ENCODE measurements around the gene RNU6-9.

The RNU6-9 gene

DNA sequence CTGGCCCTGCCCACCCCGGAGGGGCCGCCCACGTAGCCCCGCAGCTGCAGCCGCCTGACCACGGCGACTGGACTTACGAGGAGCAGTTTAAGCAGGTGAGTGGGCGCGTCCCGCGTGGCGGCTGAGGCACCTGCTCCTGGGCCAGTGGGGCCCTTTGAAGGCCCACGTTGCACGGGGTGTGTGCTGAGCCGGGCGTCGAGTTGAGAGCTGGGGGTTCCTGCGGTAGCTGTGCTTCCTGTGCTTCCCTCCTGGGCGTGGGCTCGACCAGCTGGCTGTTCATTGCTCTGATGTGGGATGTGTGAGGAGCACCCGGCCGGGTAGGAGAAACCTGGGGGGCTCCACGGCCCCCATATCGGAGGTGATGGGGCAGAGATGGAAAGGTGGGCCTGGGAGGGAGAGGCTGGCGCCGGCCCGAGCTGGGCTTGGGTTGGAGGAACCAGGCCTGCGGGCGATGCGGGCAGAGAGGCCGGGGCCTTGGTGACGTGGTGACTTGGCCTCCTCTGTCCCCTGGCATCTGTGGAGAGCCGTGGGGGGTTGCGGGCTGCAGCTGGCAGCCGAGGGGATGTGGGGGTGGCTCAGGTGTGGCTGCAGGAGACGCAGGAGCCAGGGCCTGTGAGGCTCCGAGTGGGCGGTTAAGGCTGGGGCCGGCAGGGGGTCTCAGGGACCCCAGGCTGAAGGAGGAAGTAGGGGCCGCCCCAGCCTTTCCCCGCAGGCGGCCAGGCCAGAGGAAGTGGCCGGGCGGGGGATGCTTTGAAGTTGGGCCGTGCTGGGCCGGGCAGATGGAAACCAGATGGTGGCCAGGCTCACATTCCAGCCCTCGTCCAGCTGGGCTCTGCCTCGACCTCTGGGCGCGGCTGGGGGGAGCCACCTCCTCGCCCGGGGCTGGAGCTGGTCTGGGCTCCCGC lies 39.6 kb downstream of the RNU6-9 start:
- DNase-seq (ENCODE audit: low read depth in 2 of 3, low spot score in 2 of 3): no peak

DNA sequence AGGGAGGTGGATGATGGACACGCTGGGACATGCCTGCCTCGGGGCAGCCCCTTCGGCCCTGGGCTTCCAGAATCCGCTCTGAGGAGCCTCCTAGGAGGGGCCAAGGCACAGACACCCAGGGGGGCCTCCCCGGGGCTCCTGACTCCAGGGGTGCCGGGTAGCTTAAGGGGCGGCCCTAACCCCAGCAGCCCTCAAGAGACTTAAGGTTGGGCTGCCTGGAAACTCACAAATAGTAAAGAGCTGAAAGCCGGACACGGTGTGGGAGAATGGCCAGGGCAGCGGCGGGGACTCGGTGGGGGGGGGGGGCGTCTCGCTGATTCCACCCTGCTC lies 40.2 kb downstream of the RNU6-9 start:
- no peak for DNase-seq (ENCODE audit: low read depth in 2 of 3, low spot score in 2 of 3)

GRCh38 chr19:934197-934840 lies 41.0 kb downstream of the RNU6-9 start:
- DNase-seq (ENCODE audit: low read depth in 2 of 3, low spot score in 2 of 3): no peak

- no peak for DNase-seq (ENCODE audit: low read depth in 2 of 3, low spot score in 2 of 3)
These were observed 41.7 kb downstream of the RNU6-9 start for GRCh38 chr19:934865-935479.

DNA sequence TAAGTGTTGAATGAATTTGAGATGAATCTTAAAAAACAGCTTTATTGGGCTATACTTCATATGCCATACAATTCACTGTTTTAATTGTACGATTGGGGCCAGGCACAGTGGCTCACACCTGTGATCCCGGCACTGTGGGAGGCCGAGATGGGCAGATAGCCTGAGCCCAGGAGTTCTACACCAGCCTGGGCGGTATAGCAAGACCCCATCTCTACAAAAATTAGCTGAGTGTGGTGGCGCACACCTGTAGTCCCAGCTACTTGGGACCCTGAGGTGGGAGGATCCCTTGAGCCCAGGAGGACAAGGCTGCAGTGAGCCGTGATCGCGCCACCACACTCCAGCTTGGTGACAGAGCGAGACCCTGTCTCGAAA lies 42.9 kb downstream of the RNU6-9 start:
- DNase-seq (ENCODE audit: low read depth in 2 of 3, low spot score in 2 of 3): no peak

DNA sequence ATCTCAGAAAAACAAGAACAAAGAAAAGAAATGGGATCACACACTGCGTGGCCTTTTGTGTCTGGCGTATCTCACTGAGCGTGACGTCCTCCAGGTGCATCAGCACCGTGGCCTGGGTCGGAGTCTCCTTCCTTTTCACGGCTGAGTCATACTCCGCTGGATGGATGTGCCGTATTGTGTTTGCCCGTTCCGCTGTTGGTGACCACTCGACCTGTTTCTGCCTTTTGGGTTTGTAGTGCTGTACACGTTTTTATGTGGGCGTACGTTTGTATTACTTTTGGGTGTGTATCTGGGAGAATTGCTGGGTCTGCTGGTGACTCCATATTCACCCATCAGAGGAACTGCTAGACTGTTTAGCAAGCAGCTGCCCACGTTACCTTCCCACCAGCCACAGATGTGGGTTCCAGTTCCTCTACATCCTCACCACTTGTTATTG lies 44.0 kb downstream of the RNU6-9 start:
- no peak for DNase-seq (ENCODE audit: low read depth in 2 of 3, low spot score in 2 of 3)

GRCh38 chr19:938233-938923 lies 45.1 kb downstream of the RNU6-9 start:
- DNase-seq (ENCODE audit: low read depth in 2 of 3, low spot score in 2 of 3): no peak

GRCh38 chr19:939439-939838 lies 46.2 kb downstream of the RNU6-9 start:
- DNase-seq (ENCODE audit: low read depth in 2 of 3, low spot score in 2 of 3): no peak

- DNase-seq (ENCODE audit: low read depth in 2 of 3, low spot score in 2 of 3): no peak
These were observed 46.6 kb downstream of the RNU6-9 start for GRCh38 chr19:939922-940321.

GRCh38 chr19:940591-941291 lies 47.5 kb downstream of the RNU6-9 start:
- DNase-seq (ENCODE audit: low read depth in 2 of 3, low spot score in 2 of 3): no peak

GRCh38 chr19:941292-942132 lies 48.2 kb downstream of the RNU6-9 start:
- DNase-seq (ENCODE audit: low read depth in 2 of 3, low spot score in 2 of 3): no peak

GRCh38 chr19:942133-942645 lies 48.9 kb downstream of the RNU6-9 start:
- DNase-seq (ENCODE audit: low read depth in 2 of 3, low spot score in 2 of 3): no peak

Data from activated CD8-positive, alpha-beta memory T cell treated with anti-CD3 and anti-CD28 coated beads for 48 hours (primary cell).